GM12865 (cell line): Measurements from ENCODE around the gene GRIN2A.

Experiments used
- DNase-seq: peaks from one replicate; pipeline ENCODE4 v3.0.0; 2010; ENCODE audit warnings: low read depth
- H3K4me3 ChIP-seq: 2 replicates; pipeline ENCODE4 v1.5.1; 2011; ENCODE audit warnings: mild to moderate bottlenecking, low read depth, low read length, control low read depth
- CTCF ChIP-seq: IDR thresholded peaks from 2 replicates; pipeline ENCODE4 v1.5.1; 2011; ENCODE audit warnings: low read length, control low read depth, low read depth, inconsistent platforms; ENCODE audit not compliant: insufficient read depth; ENCODE audit errors: missing control alignments

The GRIN2A gene

GRCh38 chr16:9836118-9836736 is 346.0 kb downstream of the GRIN2A start:
- DNase-seq: peak; percentile 26
- no peak for TF ChIP-seq CTCF
- H3K4me3 ChIP-seq: no peak overlapping the region

- no peak for DNase-seq
- TF ChIP-seq CTCF: no peak
- H3K4me3 ChIP-seq: no peak overlapping the region
Observed at GRCh38 chr16:9827062-9827752, 355.0 kb downstream of the GRIN2A start.

GRCh38 chr16:9826656-9827055 is 355.6 kb downstream of the GRIN2A start:
- no peak overlapping the region for H3K4me3 ChIP-seq

GRCh38 chr16:9824200-9825068 is 357.8 kb downstream of the GRIN2A start:
- TF ChIP-seq CTCF: no peak
- no peak for DNase-seq
- no peak overlapping the region for H3K4me3 ChIP-seq

More at GRCh38 chr16:9826656-9827055, 355.6 kb downstream of the GRIN2A start:
- DNase-seq: no peak
- no peak for TF ChIP-seq CTCF

- no peak overlapping the region for H3K4me3 ChIP-seq
- TF ChIP-seq CTCF: no peak
- no peak for DNase-seq
Observed at GRCh38 chr16:9823510-9823909, 358.7 kb downstream of the GRIN2A start.

- no peak for TF ChIP-seq CTCF
- no peak overlapping the region for H3K4me3 ChIP-seq
- no peak for DNase-seq
Observed at GRCh38 chr16:9821970-9822369, 360.3 kb downstream of the GRIN2A start.
